HG03520 (cell line): ENCODE data around the gene NTNG1.
A peak's percentile ranks its signal among the peaks of the same experiment; 100 is the strongest.

ENCODE experiments used
- ATAC-seq: cut with Tn5 transposase; IDR thresholded peaks from one replicate; pipeline ENCODE4 v1.9.1; 2021; ENCODE audit warnings: mild to moderate bottlenecking, moderate library complexity; ENCODE audit not compliant: unreplicated experiment

NTNG1 gene

GRCh38 chr1:107389410-107390396, 248.9 kb downstream of the NTNG1 start:
- no peak for ATAC-seq

- ATAC-seq, result no peak
These were observed 253.5 kb downstream of the NTNG1 start for GRCh38 chr1:107394301-107394700.

GRCh38 chr1:107401704-107402103, 260.9 kb downstream of the NTNG1 start:
- no peak for ATAC-seq

GRCh38 chr1:107404756-107405155, 263.9 kb downstream of the NTNG1 start:
- ATAC-seq, result no peak

GRCh38 chr1:107405236-107405635, 264.4 kb downstream of the NTNG1 start:
- no peak for ATAC-seq

GRCh38 chr1:107407011-107407410, 266.2 kb downstream of the NTNG1 start:
- no peak for ATAC-seq

GRCh38 chr1:107413546-107413945, 272.7 kb downstream of the NTNG1 start:
- no peak for ATAC-seq

GRCh38 chr1:107413951-107414350, 273.1 kb downstream of the NTNG1 start:
- ATAC-seq, result no peak

GRCh38 chr1:107414550-107414949, 273.7 kb downstream of the NTNG1 start:
- no peak for ATAC-seq

- ATAC-seq, result no peak
These were observed 274.4 kb downstream of the NTNG1 start for GRCh38 chr1:107415241-107415640.

- ATAC-seq, result no peak
These were observed 278.2 kb downstream of the NTNG1 start for GRCh38 chr1:107419003-107419402.

GRCh38 chr1:107422901-107423300, 282.1 kb downstream of the NTNG1 start:
- no peak for ATAC-seq

- peak; percentile 83 for ATAC-seq
These were observed 289.8 kb downstream of the NTNG1 start for GRCh38 chr1:107430540-107431228.

- ATAC-seq, result no peak
These were observed 291.3 kb downstream of the NTNG1 start for GRCh38 chr1:107432108-107432507.

- ATAC-seq, result no peak
These were observed 292.2 kb downstream of the NTNG1 start for GRCh38 chr1:107433068-107433467.

GRCh38 chr1:107433635-107434360, 293.0 kb downstream of the NTNG1 start:
- no peak for ATAC-seq

- ATAC-seq, result no peak
These were observed 293.5 kb downstream of the NTNG1 start for GRCh38 chr1:107434361-107434693.

GRCh38 chr1:107436552-107437241, 295.9 kb downstream of the NTNG1 start:
- no peak for ATAC-seq

GRCh38 chr1:107439567-107439966, 298.7 kb downstream of the NTNG1 start:
- no peak for ATAC-seq

GRCh38 chr1:107442551-107442950, 301.7 kb downstream of the NTNG1 start:
- no peak for ATAC-seq

- ATAC-seq, result no peak
These were observed 302.2 kb downstream of the NTNG1 start for GRCh38 chr1:107443027-107443426.
